PC-9 (cell line): ENCODE measurements around the gene PACRG. TPM values are rescaled to one million over a fixed set of nuclear protein-coding genes. Genes with fewer than 3 reads are reported as not detected.

Experiments
- BruUV-seq: library from RNA; stranded (reverse); fragments of 400-500 nt; replicated peaks from 2 replicates; lab custom pipeline; 2021; lab: Mats Ljungman, UMichigan
- CTCF ChIA-PET: fragments of 300-600 bp; sonication (Branson Sonifier 250); formaldehyde crosslinking; loops from one replicate; lab custom pipeline; 2022; ENCODE audit warnings: antibody characterized with exemption; lab: Charles Lee
- POLR2A ChIA-PET: fragments of 300-600 bp; sonication (Branson Sonifier 250); formaldehyde crosslinking; loops from one replicate; lab custom pipeline; 2022; ENCODE audit warnings: antibody characterized with exemption; ENCODE audit not compliant: unreplicated experiment; lab: Charles Lee
- DNase-seq, 2 experiments: peaks; one replicate each; pipeline versions ENCODE4 v3.0.0 to v3.0.0-alpha.2; 2015 to 2022; ENCODE audit warnings: mixed read lengths in 1 of 2
- H2AFZ ChIP-seq: fragments of 200-600 bp; sonication (generic); 2 replicates; pipeline ENCODE4 v1.8.1; 2017; ENCODE audit warnings: antibody characterized with exemption
- H3F3A ChIP-seq: fragments of 200-600 bp; sonication (generic); 2 replicates; pipeline ENCODE4 v1.8.1; 2017; ENCODE audit warnings: antibody characterized with exemption, mild to moderate bottlenecking, low read depth; ENCODE audit not compliant: insufficient read depth
- H3K27ac ChIP-seq: fragments of 200-600 bp; sonication (generic); 2 replicates; pipeline ENCODE4 v1.6.1; 2016; ENCODE audit warnings: mixed run types
- H3K27me3 ChIP-seq: fragments of 200-600 bp; sonication (generic); 2 replicates; pipeline ENCODE4 v1.6.1; 2016; ENCODE audit warnings: low read depth, mixed run types; ENCODE audit not compliant: insufficient read depth
- H3K36me3 ChIP-seq: fragments of 200-600 bp; sonication (generic); 2 replicates; pipeline ENCODE4 v1.6.1; 2016; ENCODE audit warnings: low read depth, mixed run types
- H3K4me1 ChIP-seq: fragments of 200-600 bp; sonication (generic); replicated peaks from 2 replicates; pipeline ENCODE4 v1.6.1; 2016; ENCODE audit warnings: mixed run types; ENCODE audit not compliant: insufficient read depth
- H3K4me2 ChIP-seq: fragments of 200-600 bp; sonication (generic); 2 replicates; pipeline ENCODE4 v1.6.1; 2017; ENCODE audit warnings: mixed run types
- H3K4me3 ChIP-seq: fragments of 200-600 bp; sonication (generic); 2 replicates; pipeline ENCODE4 v1.6.1; 2016; ENCODE audit warnings: mixed run types
- H3K79me2 ChIP-seq: fragments of 200-600 bp; sonication (generic); 2 replicates; pipeline ENCODE4 v1.6.1; 2017; ENCODE audit warnings: low read depth, mixed run types
- H3K9me2 ChIP-seq: fragments of 200-600 bp; sonication (generic); 2 replicates; pipeline ENCODE4 v1.8.1; 2017; ENCODE audit warnings: mild to moderate bottlenecking; ENCODE audit not compliant: insufficient read depth
- H3K9me3 ChIP-seq: fragments of 200-600 bp; sonication (generic); 2 replicates; pipeline ENCODE4 v1.8.1; 2016; ENCODE audit warnings: low read depth; ENCODE audit not compliant: insufficient read depth
- H4K20me1 ChIP-seq: fragments of 200-600 bp; sonication (generic); 2 replicates; pipeline ENCODE4 v1.8.1; 2017; ENCODE audit not compliant: insufficient read depth
- CTCF ChIP-seq: fragments of 200-600 bp; sonication (generic); conservative IDR thresholded peaks from 2 replicates; pipeline ENCODE4 v1.6.1; 2017; ENCODE audit warnings: mixed run types, antibody characterized with exemption, mild to moderate bottlenecking, moderate library complexity
- EZH2 ChIP-seq: fragments of 200-600 bp; sonication (generic); IDR thresholded peaks from 2 replicates; pipeline ENCODE4 v1.8.0; 2017; ENCODE audit warnings: antibody characterized with exemption, low read depth
- intact Hi-C: fragments of 100-400 bp; cut with micrococcal nuclease; formaldehyde crosslinking; loops from one replicate; pipeline ENCODE4 v1.10.0; 2022; ENCODE audit not compliant: unreplicated experiment
- total RNA-seq: library from RNA; stranded (reverse); gene quantifications from 2 replicates; pipeline ENCODE4 v1.2.3, GENCODE V29; 2021

Gene PACRG
- total RNA-seq, 1 experiment from 2014 or later, result not detected

GRCh38 chr6:162973151-162973872 is 245.5 kb downstream of the PACRG start:
- Histone ChIP-seq H4K20me1 (no peaks in the 10 kb centered on the region), H3K79me2 (no peaks in the 10 kb centered on the region), H3K4me3 (no peak overlapping the region), H3K9me3 (no peaks in the 10 kb centered on the region), H3K4me2 (no peak overlapping the region), H3K36me3 (no peaks in the 10 kb centered on the region), H3K4me1 (no peaks in the 10 kb centered on the region), H3K9me2 (no peaks in the 10 kb centered on the region), H3K27ac (no peak overlapping the region), H2AFZ (no peak overlapping the region), H3F3A (no peaks in the 10 kb centered on the region), H3K27me3 (peaks cover 56% of the 10 kb centered on the region)
- intact Hi-C loops, result no loop called here
- BruUV-seq, result no TSS peak
- ChIA-PET POLR2A (no interaction called here), CTCF (no interaction called here)
- DNase-seq, result no peak
- TF ChIP-seq CTCF (no peak), EZH2 (no peak)

GRCh38 chr6:162973980-162974379 is 246.2 kb downstream of the PACRG start:
- POLR2A ChIA-PET, result no interaction called here
- H3F3A ChIP-seq, result no peaks in the 10 kb centered on the region
- H2AFZ ChIP-seq, result no peak overlapping the region
- no peak for TF ChIP-seq EZH2
- no peak for TF ChIP-seq CTCF
- BruUV-seq, result no TSS peak
- H3K9me3 ChIP-seq, result no peaks in the 10 kb centered on the region
- CTCF ChIA-PET, result no interaction called here
- no peak overlapping the region for H3K4me2 ChIP-seq
- H3K27me3 ChIP-seq, result peaks cover 53% of the 10 kb centered on the region
- H3K27ac ChIP-seq, result no peak overlapping the region
- DNase-seq, result no peak
- intact Hi-C loops, result no loop called here
- no peaks in the 10 kb centered on the region for H3K9me2 ChIP-seq
- H3K79me2 ChIP-seq, result no peaks in the 10 kb centered on the region
- no peaks in the 10 kb centered on the region for H3K36me3 ChIP-seq
- no peak overlapping the region for H3K4me3 ChIP-seq
- H4K20me1 ChIP-seq, result no peaks in the 10 kb centered on the region
- H3K4me1 ChIP-seq, result no peaks in the 10 kb centered on the region

- ChIA-PET POLR2A (no interaction called here), CTCF (no interaction called here)
- Histone ChIP-seq H3K4me3 (no peak overlapping the region), H4K20me1 (no peaks in the 10 kb centered on the region), H3F3A (no peaks in the 10 kb centered on the region), H3K9me3 (no peaks in the 10 kb centered on the region), H3K9me2 (no peaks in the 10 kb centered on the region), H3K36me3 (no peaks in the 10 kb centered on the region), H3K4me1 (no peaks in the 10 kb centered on the region), H2AFZ (no peak overlapping the region), H3K4me2 (no peak overlapping the region), H3K79me2 (no peaks in the 10 kb centered on the region), H3K27ac (no peak overlapping the region), H3K27me3 (peaks cover 46% of the 10 kb centered on the region)
- BruUV-seq, result no TSS peak
- DNase-seq, result no peak
- intact Hi-C loops, result no loop called here
- TF ChIP-seq EZH2 (no peak), CTCF (no peak)
Measured at GRCh38 chr6:162974685-162975084, 246.9 kb downstream of the PACRG start.
